Measurements from ENCODE around the gene TAB2.
A peak's percentile ranks its signal among the peaks of the same experiment; 100 is the strongest.
"Not testable (repeated sequence)": the region's sequence is repeated elsewhere in the genome, so short reads cannot be mapped to it uniquely, and the experiment has no call there.

The TAB2 gene

GRCh38 chr6:149422581-149422980 lies 105.1 kb downstream of the TAB2 start:
- DNase-seq, result no peak

DNA sequence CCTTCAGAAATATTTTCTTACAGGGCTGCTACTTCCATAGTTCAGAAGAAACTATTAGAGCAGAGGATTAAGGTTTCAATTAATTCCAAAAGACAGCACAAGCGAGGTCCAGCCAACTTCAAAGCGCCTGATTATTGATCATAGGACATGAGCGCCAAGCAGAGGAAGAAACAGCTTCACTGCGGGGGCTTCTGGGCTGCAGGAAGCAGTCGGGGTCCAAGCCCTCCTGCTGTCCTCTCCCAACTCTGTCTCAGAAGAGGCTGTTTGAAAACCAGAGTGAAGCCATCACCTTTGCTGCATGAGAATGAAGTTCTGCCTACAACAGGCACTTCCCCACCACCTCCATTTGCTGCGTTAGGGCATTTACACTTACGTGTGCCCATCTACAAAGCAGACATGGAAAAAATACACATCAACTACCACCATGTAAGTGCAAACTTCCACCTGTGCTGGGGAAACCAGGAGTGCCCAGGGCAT lies 106.5 kb downstream of the TAB2 start:
- no peak for DNase-seq

- no peak for DNase-seq
These were observed 107.7 kb downstream of the TAB2 start for GRCh38 chr6:149425224-149425623.

GRCh38 chr6:149425754-149426153 lies 108.2 kb downstream of the TAB2 start:
- no peak for DNase-seq

DNA sequence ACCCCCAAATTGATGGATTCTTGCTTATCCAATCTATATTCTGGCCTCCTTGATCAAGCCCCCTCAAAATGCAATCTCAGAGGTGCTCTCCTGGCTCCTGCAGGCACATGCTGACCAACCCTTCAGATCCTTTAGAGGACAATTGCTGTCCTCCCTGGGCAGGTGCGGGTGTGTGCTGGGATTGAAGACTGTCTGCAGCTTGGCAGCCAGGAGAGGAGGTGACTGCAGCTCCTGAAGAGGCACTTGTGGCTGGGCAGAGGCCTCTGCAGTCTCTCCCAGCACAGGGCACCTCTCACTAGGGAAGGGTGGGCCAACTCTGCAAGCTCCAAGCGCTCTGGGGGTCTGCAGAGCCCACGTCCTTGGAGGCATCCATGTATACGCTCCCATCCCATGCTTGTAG lies 111.1 kb downstream of the TAB2 start:
- DNase-seq, result no peak

- no peak for DNase-seq
These were observed 112.2 kb downstream of the TAB2 start for GRCh38 chr6:149429427-149430360.

DNA sequence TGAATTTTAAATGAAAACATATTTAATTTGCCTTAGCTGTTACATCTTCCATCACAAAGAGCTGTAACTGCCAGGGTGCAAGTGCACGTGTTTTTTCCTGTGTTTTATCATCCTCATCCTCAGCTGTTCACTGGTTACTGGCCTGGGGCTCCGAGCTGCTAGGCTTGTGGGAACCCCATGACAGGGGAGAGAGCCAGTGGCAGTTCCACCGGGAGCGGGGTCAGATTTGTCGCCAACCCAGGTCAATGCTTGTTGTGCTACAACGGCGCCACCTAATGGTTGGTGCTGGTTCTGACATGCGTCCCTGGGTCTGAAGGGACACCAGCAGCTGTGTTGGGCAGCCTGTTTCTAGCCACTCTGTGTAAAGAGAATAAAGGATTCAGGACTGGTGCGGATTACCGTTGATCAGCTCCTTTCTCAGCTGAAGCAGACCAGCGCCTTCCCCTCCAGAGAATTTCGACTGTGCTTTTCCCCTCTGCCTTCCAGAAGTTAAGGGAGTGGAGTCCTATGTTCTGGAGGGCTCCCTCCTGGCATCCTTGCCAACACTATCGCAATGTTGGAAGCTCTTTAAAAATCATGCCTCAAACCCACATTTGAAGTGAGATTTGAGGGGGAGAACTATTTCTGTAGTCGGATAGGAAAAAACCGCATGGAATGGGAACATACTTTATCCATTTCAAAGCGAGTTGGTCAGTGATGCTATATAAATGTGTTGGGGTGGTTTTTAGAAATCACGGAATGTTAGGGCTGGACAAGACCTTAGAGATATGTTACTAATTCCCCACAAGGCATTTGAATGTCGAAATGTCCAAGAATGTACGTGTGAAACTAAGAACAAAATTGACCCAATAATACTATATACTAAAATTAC lies 114.6 kb downstream of the TAB2 start:
- DNase-seq, result peak; percentile 89

DNA sequence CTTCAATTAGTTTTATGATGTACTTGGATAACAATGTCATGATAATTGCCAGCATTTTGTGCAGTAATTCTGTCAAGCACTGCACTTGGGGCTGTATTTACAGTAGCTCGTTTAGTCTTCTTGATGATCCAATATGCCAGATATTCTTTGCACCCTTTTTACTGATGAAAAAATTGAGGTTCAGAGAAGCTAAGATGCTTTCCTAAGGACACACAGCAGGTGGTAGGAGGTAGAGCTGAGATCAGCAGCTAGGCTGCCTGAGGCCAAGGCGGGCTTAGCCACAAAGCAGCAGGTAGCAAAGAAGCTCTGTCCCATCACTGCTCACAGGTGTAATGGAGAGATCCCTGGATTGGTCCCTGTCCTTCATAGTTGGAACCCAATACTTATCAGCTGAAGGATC lies 115.9 kb downstream of the TAB2 start:
- DNase-seq, result no peak

GRCh38 chr6:149433881-149434280 lies 116.4 kb downstream of the TAB2 start:
- DNase-seq, result no peak

GRCh38 chr6:149435919-149436586 lies 118.5 kb downstream of the TAB2 start:
- no peak for DNase-seq

DNA sequence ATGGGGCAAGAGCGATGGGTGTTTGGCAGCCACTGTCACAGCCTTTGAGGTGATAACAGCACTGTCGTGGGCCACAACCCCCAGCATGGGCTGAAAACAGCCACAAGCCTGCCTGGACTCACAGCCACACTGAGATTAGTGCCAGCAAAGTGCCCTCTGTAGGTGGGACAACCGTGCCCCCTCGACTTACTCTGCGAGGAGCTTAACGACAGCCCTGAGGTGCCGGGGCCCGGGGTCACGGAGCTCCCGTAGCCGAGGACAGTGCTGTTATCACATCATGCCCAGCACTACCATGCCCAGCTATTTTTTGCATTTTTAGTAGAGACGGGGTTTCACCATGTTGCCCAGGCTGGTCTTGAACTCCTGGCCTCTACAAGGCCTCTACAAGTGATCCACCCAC lies 119.1 kb downstream of the TAB2 start:
- DNase-seq, result no peak

DNA sequence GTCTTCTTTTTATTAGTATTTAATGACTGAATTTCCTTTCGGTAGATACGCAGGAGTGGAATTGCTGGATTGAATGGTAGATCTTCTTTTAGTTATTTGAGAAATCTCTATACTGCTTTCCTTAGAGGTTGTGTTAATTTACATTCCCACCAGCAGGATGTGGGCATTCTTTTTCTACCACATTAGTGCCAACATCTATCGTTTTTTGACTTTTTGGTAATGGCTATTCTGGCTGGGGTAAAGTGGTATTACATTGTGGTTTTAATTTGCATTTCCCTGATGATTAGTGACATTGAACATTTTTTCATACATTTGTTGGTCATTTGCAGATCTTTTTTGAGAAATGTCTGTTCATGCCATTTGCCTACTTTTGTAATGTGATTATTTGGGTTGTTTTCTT lies 119.7 kb downstream of the TAB2 start:
- no peak for DNase-seq

DNA sequence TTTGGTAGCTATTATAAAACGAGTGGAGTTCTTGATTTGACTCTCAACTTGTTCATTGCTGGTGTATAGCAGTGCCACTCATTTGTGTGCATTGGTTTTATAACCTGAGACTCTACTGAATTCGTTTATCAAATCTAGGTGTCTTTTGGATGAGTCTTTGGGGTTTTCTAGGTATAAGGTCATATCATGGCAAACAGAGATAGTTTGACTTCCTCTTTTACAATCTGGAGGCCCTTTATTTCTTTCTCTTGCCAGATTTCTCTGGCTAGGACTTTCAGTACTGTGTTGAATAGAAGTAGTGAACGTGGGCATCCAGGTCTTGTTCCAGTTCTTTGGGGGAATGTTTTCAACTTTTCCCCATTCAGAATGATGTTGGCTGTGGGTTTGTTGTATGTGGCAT lies 121.3 kb downstream of the TAB2 start:
- no peak for DNase-seq

GRCh38 chr6:149439626-149440025 lies 122.1 kb downstream of the TAB2 start:
- DNase-seq, result no peak

- DNase-seq, result no peak
These were observed 123.5 kb downstream of the TAB2 start for GRCh38 chr6:149440735-149441671.

DNA sequence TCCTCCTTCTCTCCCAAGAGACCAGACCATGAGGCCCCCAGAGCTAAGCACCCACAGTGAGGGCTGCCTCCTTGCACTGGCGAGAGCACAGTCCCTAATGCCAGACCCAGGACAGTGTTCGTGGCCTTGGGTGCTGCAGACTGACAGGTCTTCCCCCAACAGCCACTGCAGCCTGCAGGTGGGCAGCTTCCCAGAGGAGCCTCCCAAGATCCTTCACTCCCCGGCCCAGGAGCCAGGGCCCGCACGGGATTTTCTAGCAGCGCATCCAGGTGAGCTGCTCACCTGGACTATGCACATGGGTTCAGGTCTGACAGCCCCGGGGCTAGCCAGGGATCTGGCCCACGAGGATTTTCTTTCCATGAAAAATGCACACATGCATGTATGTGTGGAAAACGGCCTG lies 124.2 kb downstream of the TAB2 start:
- no peak for DNase-seq

DNA sequence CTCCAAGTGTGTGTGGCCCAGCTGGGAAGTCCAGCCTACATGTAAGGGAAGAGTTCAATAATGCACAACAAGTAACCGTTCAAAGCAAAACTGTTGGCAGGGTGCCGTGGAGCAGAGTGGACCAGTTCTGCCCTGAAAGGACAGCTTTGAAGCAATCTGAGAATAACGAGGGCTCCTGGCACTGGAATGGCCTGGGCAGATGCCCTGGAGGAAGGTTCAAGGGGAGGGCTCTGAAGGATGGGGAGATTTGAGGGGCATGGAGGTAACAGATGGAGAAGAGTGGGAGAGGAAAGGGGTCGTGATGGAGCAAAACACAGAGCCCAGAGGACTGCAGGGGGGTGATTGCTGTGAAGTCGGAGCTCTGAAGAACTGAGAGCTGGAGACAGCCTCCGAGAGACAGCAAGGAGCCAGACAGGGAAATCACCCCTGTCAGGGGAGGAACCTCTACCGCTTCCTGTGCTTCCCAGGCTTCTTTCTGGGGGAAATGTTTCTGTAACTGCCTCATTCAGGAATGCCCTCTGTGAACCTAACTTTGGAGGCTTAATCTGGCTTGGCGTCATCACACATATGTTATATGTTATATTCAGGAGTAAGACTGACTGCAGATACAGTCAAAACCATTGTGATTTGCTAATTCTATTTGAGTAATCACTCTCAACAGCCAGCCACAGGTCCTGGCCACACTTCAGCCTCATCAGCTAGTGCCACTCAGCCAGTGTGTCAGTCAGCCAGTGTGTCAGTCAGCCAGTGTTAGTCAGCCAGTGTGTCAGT lies 126.1 kb downstream of the TAB2 start:
- no peak for DNase-seq

- not testable (repeated sequence) for DNase-seq
These were observed 127.0 kb downstream of the TAB2 start for GRCh38 chr6:149444360-149445094.

GRCh38 chr6:149445095-149445466 lies 127.6 kb downstream of the TAB2 start:
- DNase-seq, result no peak

DNA sequence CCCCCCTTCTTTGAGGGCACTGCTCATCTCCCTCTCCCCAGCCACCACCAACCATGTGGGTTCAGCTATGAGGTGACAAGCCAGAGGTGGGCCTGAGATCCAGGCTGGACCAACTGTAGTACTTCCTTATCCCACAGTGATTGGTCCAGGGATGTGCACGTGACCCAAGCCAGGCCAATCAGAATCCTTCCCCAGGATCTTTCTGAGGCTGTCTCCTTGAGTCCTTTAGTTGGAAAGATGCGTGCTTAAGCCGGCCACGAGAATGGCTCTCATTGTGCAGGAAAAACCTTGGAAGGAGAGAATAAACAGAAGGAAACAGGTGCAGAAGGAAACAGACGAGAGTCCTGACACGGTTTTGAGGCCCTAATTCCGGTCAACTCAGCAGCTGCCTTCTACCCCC lies 128.1 kb downstream of the TAB2 start:
- no peak for DNase-seq

All from activated naive CD4-positive, alpha-beta T cell treated with Interleukin-2 at 50 U/mL for 16 hours (primary cell).